Kidney (tissue), 14 donors: ENCODE results near the gene ZNF467. TPM values are rescaled to one million over a fixed set of nuclear protein-coding genes. Genes with fewer than 3 reads are reported as not detected.

Experiments
- DNase-seq, 5 donors: peaks; one replicate each; pipeline ENCODE4 v3.0.0-alpha.2; 2013 to 2020
- FAIRE-seq: peaks from 2 replicates; lab custom pipeline; 2012; peaks lifted over from hg19 to GRCh38; lab: Jason Lieb, UNC
- H3K27ac ChIP-seq, 2 donors: one replicate each; pipeline ENCODE4 v1.7.0; 2013; ENCODE audit warnings: low read depth in 2 of 2, low read length in 2 of 2, inconsistent platforms in 1 of 2
- H3K27me3 ChIP-seq: one replicate; pipeline ENCODE4 v1.7.1; 2013; ENCODE audit warnings: low read length, inconsistent platforms; ENCODE audit not compliant: control insufficient read depth, insufficient read depth
- H3K36me3 ChIP-seq, 3 donors: one replicate each; pipeline versions ENCODE4 v1.7.0 to v1.7.1; 2013; ENCODE audit warnings: low read length in 3 of 3, control low read depth in 1 of 3, inconsistent platforms in 1 of 3; ENCODE audit not compliant: insufficient read depth in 3 of 3, control insufficient read depth in 2 of 3
- H3K4me1 ChIP-seq, 3 donors: one replicate each; pipeline versions ENCODE4 v1.7.0 to v1.7.1; 2013; ENCODE audit warnings: low read length in 3 of 3, inconsistent platforms in 1 of 3, low read depth in 1 of 3; ENCODE audit not compliant: control insufficient read depth in 2 of 3, insufficient read depth in 2 of 3
- H3K4me3 ChIP-seq, 3 donors: one replicate each; pipeline versions ENCODE4 v1.7.0 to v1.8.1; 2013; ENCODE audit warnings: low read length in 3 of 3, control low read depth in 1 of 3, inconsistent platforms in 1 of 3
- H3K9ac ChIP-seq, 3 donors: one replicate each; pipeline versions ENCODE4 v1.7.0 to v1.7.1; 2013; ENCODE audit warnings: low read length in 3 of 3, control low read depth in 1 of 3, inconsistent platforms in 1 of 3
- H3K9me3 ChIP-seq, 3 donors: one replicate each; pipeline versions ENCODE4 v1.7.0 to v1.7.1; 2013; ENCODE audit warnings: low read length in 3 of 3, control low read depth in 1 of 3, inconsistent platforms in 1 of 3; ENCODE audit not compliant: control insufficient read depth in 2 of 3, insufficient read depth in 1 of 3
- CTCF ChIP-seq: IDR thresholded peaks from 3 replicates; pipeline ENCODE4 v1.5.1; 2012; ENCODE audit warnings: mild to moderate bottlenecking, moderate library complexity, borderline replicate concordance; ENCODE audit not compliant: insufficient read depth; ENCODE audit errors: extremely low read depth
- intact Hi-C: fragments of 100-400 bp; cut with DNase I; formaldehyde crosslinking; loops from one replicate; pipeline ENCODE4 v1.11.1; 2022
- polyA plus RNA-seq: library from polyadenylated mRNA; stranded (reverse); fragments of 350-450 nt; fragmentation: Illumina TruSeq; extraction: RNeasy Lipid Tissue Mini Kit (QIAGEN cat#74804); gene quantifications from one replicate; pipeline ENCODE4 v1.2.3, GENCODE V29; 2014; ENCODE audit warnings: low read depth, low replicate concordance; ENCODE audit not compliant: insufficient read depth
- total RNA-seq: library from RNA; stranded (reverse); fragmentation: NEBNext Ultra II Directional; extraction: Animal tissue kit (Norgen Biotek cat#: 25700); gene quantifications from one replicate; pipeline ENCODE4 v1.2.1, GENCODE V29; 2021
- donor health status: control.
- donor health status: control.
- donor health status: control.
- donor health status: control.
- donor health status: control.
- donor health status: DM: yes; HTN: yes; CAD: no.
- donor health status: Normal renal cell carcinoma (clear cell type).

Gene ZNF467
- total and polyA plus RNA-seq, 2 donors from 2014 or later = 15.0 to 24.5 TPM

- intact Hi-C loops = no loop called here
- peak in 4 of 5 donors; percentile 39 to 47 (median 44) for DNase-seq
- H3K9me3 ChIP-seq = no peaks in the 10 kb centered on the region
These were observed 37.5 kb downstream of the ZNF467 start for GRCh38 chr7:149735779-149736477.

GRCh38 chr7:149735181-149735602 lies 38.2 kb downstream of the ZNF467 start:
- TF ChIP-seq CTCF = no peak
- peaks cover 0 to 7% (median 0%) of the 10 kb centered on the region in 3 donors for H3K4me1 ChIP-seq
- no peak overlapping the region for H3K27ac ChIP-seq
- DNase-seq = peak in 1 of 5 donors; percentile 68
- H3K4me3 ChIP-seq = no peak overlapping the region
- H3K36me3 ChIP-seq = peaks cover 0 to 10% (median 2%) of the 10 kb centered on the region in 3 donors
- H3K9me3 ChIP-seq = no peaks in the 10 kb centered on the region
- H3K9ac ChIP-seq = no peak overlapping the region
- no peaks in the 10 kb centered on the region for H3K27me3 ChIP-seq
- intact Hi-C loops = no loop called here
- FAIRE-seq = no peak

More at GRCh38 chr7:149735779-149736477, 37.5 kb downstream of the ZNF467 start:
- no peak for TF ChIP-seq CTCF
- Histone ChIP-seq H3K27me3 (no peaks in the 10 kb centered on the region), H3K36me3 (peaks cover 0 to 6% (median 2%) of the 10 kb centered on the region in 3 donors), H3K4me3 (no peak overlapping the region), H3K4me1 (peaks cover 0 to 7% (median 0%) of the 10 kb centered on the region in 3 donors), H3K9ac (no peak overlapping the region), H3K27ac (no peak overlapping the region)
- FAIRE-seq = no peak

- no peak for TF ChIP-seq CTCF
- no peaks in the 10 kb centered on the region for H3K27me3 ChIP-seq
- DNase-seq = peak in 1 of 5 donors; percentile 40
- H3K27ac ChIP-seq = no peak overlapping the region
- H3K36me3 ChIP-seq = peaks cover 0 to 11% (median 2%) of the 10 kb centered on the region in 3 donors
- FAIRE-seq = no peak
- no peak overlapping the region for H3K4me3 ChIP-seq
- intact Hi-C loops = no loop called here
- H3K9ac ChIP-seq = no peak overlapping the region
- no peaks in the 10 kb centered on the region for H3K9me3 ChIP-seq
- H3K4me1 ChIP-seq = peaks cover 0 to 7% (median 0%) of the 10 kb centered on the region in 3 donors
These were observed 38.7 kb downstream of the ZNF467 start for GRCh38 chr7:149734791-149735075.
